HS-5 (cell line): Measurements from ENCODE around the gene NECAB2.

ENCODE experiments used
- DNase-seq: peaks from one replicate; pipeline ENCODE4 v3.0.0-alpha.2; 2012; ENCODE audit warnings: low read depth

NECAB2 gene

GRCh38 chr16:84024854-84025253, 56.8 kb downstream of the NECAB2 start:
- DNase-seq: no peak

GRCh38 chr16:84026606-84027005, 58.6 kb downstream of the NECAB2 start:
- DNase-seq: no peak

- no peak for DNase-seq
Observed at GRCh38 chr16:84027625-84028024, 59.6 kb downstream of the NECAB2 start.

- no peak for DNase-seq
Observed at GRCh38 chr16:84029297-84030047, 61.4 kb downstream of the NECAB2 start.

- DNase-seq: no peak
Observed at GRCh38 chr16:84031556-84031955, 63.5 kb downstream of the NECAB2 start.

- no peak for DNase-seq
Observed at GRCh38 chr16:84032458-84033178, 64.6 kb downstream of the NECAB2 start.

GRCh38 chr16:84033251-84034195, 65.5 kb downstream of the NECAB2 start:
- no peak for DNase-seq

- DNase-seq: no peak
Observed at GRCh38 chr16:84034516-84034915, 66.5 kb downstream of the NECAB2 start.

GRCh38 chr16:84036131-84036530, 68.1 kb downstream of the NECAB2 start:
- DNase-seq: no peak

GRCh38 chr16:84036982-84037425, 69.0 kb downstream of the NECAB2 start:
- DNase-seq: no peak

GRCh38 chr16:84038469-84038868, 70.4 kb downstream of the NECAB2 start:
- DNase-seq: no peak

GRCh38 chr16:84039696-84040095, 71.7 kb downstream of the NECAB2 start:
- DNase-seq: no peak

GRCh38 chr16:84040226-84040822, 72.3 kb downstream of the NECAB2 start:
- DNase-seq: no peak

- no peak for DNase-seq
Observed at GRCh38 chr16:84040823-84041820, 73.1 kb downstream of the NECAB2 start.

- DNase-seq: no peak
Observed at GRCh38 chr16:84041881-84042280, 73.8 kb downstream of the NECAB2 start.

GRCh38 chr16:84042308-84042878, 74.3 kb downstream of the NECAB2 start, which contains the start of gene SLC38A8:
Gene SLC38A8 (minus strand): TSS chr16:84042795. CDS start chr16:84042157, 638 bp downstream.
- no peak for DNase-seq

- no peak for DNase-seq
Observed at GRCh38 chr16:84042879-84043485, 74.9 kb downstream of the NECAB2 start.

GRCh38 chr16:84043486-84044117, 75.6 kb downstream of the NECAB2 start:
- DNase-seq: no peak

GRCh38 chr16:84044118-84044488, 76.1 kb downstream of the NECAB2 start:
- DNase-seq: no peak
